GM23338 (cell line): ENCODE results near the gene FOXP4. TPM values are rescaled to one million over a fixed set of nuclear protein-coding genes. Genes with fewer than 3 reads are reported as not detected.

Experiments
- ATAC-seq: fragments of 200-7000 bp; cut with Tn5 transposase; 3 replicates; pipeline ENCODE4 v1.9.1; 2020
- DNase-seq: peaks from one replicate; pipeline ENCODE4 v3.0.0-alpha.2; 2015; ENCODE audit warnings: low spot score
- H2AFZ ChIP-seq: fragments of 200-600 bp; sonication (generic); 2 replicates; pipeline ENCODE4 v1.8.0; 2016; ENCODE audit warnings: antibody characterized with exemption, mild to moderate bottlenecking, moderate library complexity
- H3F3A ChIP-seq: fragments of 200-600 bp; sonication (generic); replicated peaks from 2 replicates; pipeline ENCODE4 v1.8.0; 2017; ENCODE audit warnings: antibody characterized with exemption, mixed run types, low read depth
- H3K27ac ChIP-seq: fragments of 200-600 bp; sonication (generic); 2 replicates; pipeline ENCODE4 v1.6.1; 2016; ENCODE audit warnings: low read depth
- H3K27me3 ChIP-seq: fragments of 200-600 bp; sonication (generic); 2 replicates; pipeline ENCODE4 v1.8.0; 2016; ENCODE audit warnings: mild to moderate bottlenecking, mixed run types, moderate library complexity; ENCODE audit not compliant: insufficient read depth
- H3K36me3 ChIP-seq: fragments of 200-600 bp; sonication (generic); 2 replicates; pipeline ENCODE4 v1.8.0; 2016; ENCODE audit warnings: mild to moderate bottlenecking; ENCODE audit not compliant: insufficient read depth
- H3K4me1 ChIP-seq: fragments of 200-600 bp; sonication (generic); 2 replicates; pipeline ENCODE4 v1.8.0; 2016; ENCODE audit warnings: mild to moderate bottlenecking, moderate library complexity; ENCODE audit not compliant: insufficient read depth
- H3K4me2 ChIP-seq: fragments of 200-600 bp; sonication (generic); 2 replicates; pipeline ENCODE4 v1.7.1; 2017; ENCODE audit warnings: mixed run types
- H3K4me3 ChIP-seq: fragments of 200-600 bp; sonication (generic); 2 replicates; pipeline ENCODE4 v1.6.1; 2016; ENCODE audit warnings: mixed run types
- H3K79me2 ChIP-seq: fragments of 200-600 bp; sonication (generic); replicated peaks from 2 replicates; pipeline ENCODE4 v1.8.0; 2017; ENCODE audit warnings: mild to moderate bottlenecking; ENCODE audit not compliant: insufficient read depth
- H3K9me2 ChIP-seq: fragments of 200-600 bp; sonication (generic); 2 replicates; pipeline ENCODE4 v1.8.0; 2017; ENCODE audit not compliant: insufficient read depth
- H4K20me1 ChIP-seq: fragments of 200-600 bp; sonication (generic); replicated peaks from 2 replicates; pipeline ENCODE4 v1.8.0; 2017; ENCODE audit warnings: mild to moderate bottlenecking; ENCODE audit not compliant: insufficient read depth
- H3K27ac Mint-ChIP-seq: 2 replicates; pipeline ENCODE4 v1.8.0; 2020; ENCODE audit warnings: inconsistent platforms, mild to moderate bottlenecking, moderate library complexity, mixed read lengths
- H3K27me3 Mint-ChIP-seq: 3 replicates; pipeline ENCODE4 v1.8.0; 2022; ENCODE audit warnings: low read depth, mild to moderate bottlenecking, moderate library complexity, mixed read lengths, inconsistent platforms; ENCODE audit not compliant: insufficient read depth, poor library complexity
- H3K36me3 Mint-ChIP-seq: 3 replicates; pipeline ENCODE4 v1.8.0; 2021; ENCODE audit warnings: low read depth, mild to moderate bottlenecking, inconsistent platforms, moderate library complexity, mixed read lengths
- H3K4me1 Mint-ChIP-seq: 3 replicates; pipeline ENCODE4 v1.8.0; 2020; ENCODE audit warnings: mild to moderate bottlenecking, inconsistent platforms, mixed read lengths
- H3K4me3 Mint-ChIP-seq: 3 replicates; pipeline ENCODE4 v1.8.0; 2021; ENCODE audit warnings: moderate library complexity, mild to moderate bottlenecking, inconsistent platforms, mixed read lengths
- H3K9me3 Mint-ChIP-seq: 3 replicates; pipeline ENCODE4 v1.8.0; 2020; ENCODE audit warnings: moderate library complexity, mild to moderate bottlenecking, inconsistent platforms, mixed read lengths
- CREB1 ChIP-seq: fragments of 250-450 bp; sonication (Bioruptor Pico); IDR thresholded peaks from 2 replicates; pipeline ENCODE4 v1.5.0; 2020; ENCODE audit warnings: low read depth, mild to moderate bottlenecking, moderate library complexity
- EZH2 ChIP-seq: fragments of 200-600 bp; sonication (generic); IDR thresholded peaks from one replicate; pipeline ENCODE4 v1.8.0; 2017; ENCODE audit warnings: antibody characterized with exemption, mild to moderate bottlenecking, low read depth; ENCODE audit not compliant: unreplicated experiment
- EZH2phosphoT487 ChIP-seq: fragments of 200-600 bp; sonication (generic); IDR thresholded peaks from one replicate; pipeline ENCODE4 v1.8.1; 2018; ENCODE audit warnings: antibody characterized with exemption; ENCODE audit not compliant: unreplicated experiment
- NANOG ChIP-seq: IDR thresholded peaks from 2 replicates; pipeline ENCODE4 v1.6.1; 2016; ENCODE audit warnings: antibody characterized with exemption, borderline replicate concordance
- polyA plus RNA-seq: library from polyadenylated mRNA; unstranded; fragments of >200 nt; fragmentation: Nextera tagmentation; extraction: Ambion mirVana; gene quantifications from 2 replicates; pipeline ENCODE4 v1.2.1, GENCODE V29; 2016
- total RNA-seq: library from RNA; depleted of rRNA; stranded (reverse); fragments of >200 nt; shearing (Covaris generic); gene quantifications from 2 replicates; pipeline ENCODE4 v1.2.3, GENCODE V29; 2014
- TF ChIP-seq, protein P1 (sequence below): fragments of 250-450 bp; sonication (Bioruptor Pico); IDR thresholded peaks from 2 replicates; pipeline ENCODE4 v1.5.0; 2020; ENCODE audit warnings: mild to moderate bottlenecking, moderate library complexity
- TF ChIP-seq, protein P2 (sequence below), 2 experiments: fragments of 200-600 bp in 1 of 2; sonication (generic) in 1 of 2; conservative IDR thresholded peaks; 2 replicates each; pipeline versions ENCODE4 v1.5.1 to v1.6.1; 2016 to 2017; ENCODE audit warnings: antibody characterized with exemption in 2 of 2, low read depth in 2 of 2, mild to moderate bottlenecking in 2 of 2, moderate library complexity in 1 of 2
- TF ChIP-seq, protein P3 (sequence below): IDR thresholded peaks from 2 replicates; pipeline ENCODE4 v1.6.1; 2016; ENCODE audit warnings: antibody characterized with exemption

The FOXP4 gene
- total and polyA plus RNA-seq, 2 experiments from 2014 or later, result 5.1 to 13.5 TPM

DNA sequence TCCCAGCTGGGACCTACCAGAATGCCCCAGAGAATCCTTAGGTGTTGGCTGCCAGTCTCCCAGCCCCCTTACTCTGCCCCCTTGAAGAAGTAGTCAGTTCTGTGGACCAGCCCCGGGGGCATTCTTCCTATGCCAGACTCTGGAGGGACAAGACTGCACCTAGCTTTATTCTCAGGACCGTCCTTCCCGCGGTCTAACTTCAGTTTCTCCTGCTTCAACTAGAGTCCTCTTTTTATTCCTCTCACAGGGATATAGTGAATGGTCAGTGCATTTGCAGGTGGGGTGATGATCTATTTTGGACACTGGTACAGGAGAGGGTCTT lies 56.2 kb downstream of the FOXP4 start (continued):
- TF ChIP-seq, protein P1, sequence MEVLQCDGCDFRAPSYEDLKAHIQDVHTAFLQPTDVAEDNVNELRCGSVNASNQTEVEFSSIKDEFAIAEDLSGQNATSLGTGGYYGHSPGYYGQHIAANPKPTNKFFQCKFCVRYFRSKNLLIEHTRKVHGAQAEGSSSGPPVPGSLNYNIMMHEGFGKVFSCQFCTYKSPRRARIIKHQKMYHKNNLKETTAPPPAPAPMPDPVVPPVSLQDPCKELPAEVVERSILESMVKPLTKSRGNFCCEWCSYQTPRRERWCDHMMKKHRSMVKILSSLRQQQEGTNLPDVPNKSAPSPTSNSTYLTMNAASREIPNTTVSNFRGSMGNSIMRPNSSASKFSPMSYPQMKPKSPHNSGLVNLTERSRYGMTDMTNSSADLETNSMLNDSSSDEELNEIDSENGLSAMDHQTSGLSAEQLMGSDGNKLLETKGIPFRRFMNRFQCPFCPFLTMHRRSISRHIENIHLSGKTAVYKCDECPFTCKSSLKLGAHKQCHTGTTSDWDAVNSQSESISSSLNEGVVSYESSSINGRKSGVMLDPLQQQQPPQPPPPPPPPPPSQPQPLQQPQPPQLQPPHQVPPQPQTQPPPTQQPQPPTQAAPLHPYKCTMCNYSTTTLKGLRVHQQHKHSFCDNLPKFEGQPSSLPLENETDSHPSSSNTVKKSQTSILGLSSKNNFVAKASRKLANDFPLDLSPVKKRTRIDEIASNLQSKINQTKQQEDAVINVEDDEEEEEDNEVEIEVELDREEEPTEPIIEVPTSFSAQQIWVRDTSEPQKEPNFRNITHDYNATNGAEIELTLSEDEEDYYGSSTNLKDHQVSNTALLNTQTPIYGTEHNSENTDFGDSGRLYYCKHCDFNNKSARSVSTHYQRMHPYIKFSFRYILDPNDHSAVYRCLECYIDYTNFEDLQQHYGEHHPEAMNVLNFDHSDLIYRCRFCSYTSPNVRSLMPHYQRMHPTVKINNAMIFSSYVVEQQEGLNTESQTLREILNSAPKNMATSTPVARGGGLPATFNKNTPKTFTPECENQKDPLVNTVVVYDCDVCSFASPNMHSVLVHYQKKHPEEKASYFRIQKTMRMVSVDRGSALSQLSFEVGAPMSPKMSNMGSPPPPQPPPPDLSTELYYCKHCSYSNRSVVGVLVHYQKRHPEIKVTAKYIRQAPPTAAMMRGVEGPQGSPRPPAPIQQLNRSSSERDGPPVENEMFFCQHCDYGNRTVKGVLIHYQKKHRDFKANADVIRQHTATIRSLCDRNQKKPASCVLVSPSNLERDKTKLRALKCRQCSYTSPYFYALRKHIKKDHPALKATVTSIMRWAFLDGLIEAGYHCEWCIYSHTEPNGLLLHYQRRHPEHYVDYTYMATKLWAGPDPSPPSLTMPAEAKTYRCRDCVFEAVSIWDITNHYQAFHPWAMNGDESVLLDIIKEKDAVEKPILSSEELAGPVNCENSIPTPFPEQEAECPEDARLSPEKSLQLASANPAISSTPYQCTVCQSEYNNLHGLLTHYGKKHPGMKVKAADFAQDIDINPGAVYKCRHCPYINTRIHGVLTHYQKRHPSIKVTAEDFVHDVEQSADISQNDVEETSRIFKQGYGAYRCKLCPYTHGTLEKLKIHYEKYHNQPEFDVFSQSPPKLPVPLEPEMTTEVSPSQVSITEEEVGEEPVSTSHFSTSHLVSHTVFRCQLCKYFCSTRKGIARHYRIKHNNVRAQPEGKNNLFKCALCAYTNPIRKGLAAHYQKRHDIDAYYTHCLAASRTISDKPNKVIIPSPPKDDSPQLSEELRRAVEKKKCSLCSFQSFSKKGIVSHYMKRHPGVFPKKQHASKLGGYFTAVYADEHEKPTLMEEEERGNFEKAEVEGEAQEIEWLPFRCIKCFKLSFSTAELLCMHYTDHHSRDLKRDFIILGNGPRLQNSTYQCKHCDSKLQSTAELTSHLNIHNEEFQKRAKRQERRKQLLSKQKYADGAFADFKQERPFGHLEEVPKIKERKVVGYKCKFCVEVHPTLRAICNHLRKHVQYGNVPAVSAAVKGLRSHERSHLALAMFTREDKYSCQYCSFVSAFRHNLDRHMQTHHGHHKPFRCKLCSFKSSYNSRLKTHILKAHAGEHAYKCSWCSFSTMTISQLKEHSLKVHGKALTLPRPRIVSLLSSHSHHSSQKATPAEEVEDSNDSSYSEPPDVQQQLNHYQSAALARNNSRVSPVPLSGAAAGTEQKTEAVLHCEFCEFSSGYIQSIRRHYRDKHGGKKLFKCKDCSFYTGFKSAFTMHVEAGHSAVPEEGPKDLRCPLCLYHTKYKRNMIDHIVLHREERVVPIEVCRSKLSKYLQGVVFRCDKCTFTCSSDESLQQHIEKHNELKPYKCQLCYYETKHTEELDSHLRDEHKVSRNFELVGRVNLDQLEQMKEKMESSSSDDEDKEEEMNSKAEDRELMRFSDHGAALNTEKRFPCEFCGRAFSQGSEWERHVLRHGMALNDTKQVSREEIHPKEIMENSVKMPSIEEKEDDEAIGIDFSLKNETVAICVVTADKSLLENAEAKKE, result no peak
- TF ChIP-seq CREB1 (no peak), EZH2phosphoT487 (no peak), EZH2 (no peak), NANOG (no peak)

DNA sequence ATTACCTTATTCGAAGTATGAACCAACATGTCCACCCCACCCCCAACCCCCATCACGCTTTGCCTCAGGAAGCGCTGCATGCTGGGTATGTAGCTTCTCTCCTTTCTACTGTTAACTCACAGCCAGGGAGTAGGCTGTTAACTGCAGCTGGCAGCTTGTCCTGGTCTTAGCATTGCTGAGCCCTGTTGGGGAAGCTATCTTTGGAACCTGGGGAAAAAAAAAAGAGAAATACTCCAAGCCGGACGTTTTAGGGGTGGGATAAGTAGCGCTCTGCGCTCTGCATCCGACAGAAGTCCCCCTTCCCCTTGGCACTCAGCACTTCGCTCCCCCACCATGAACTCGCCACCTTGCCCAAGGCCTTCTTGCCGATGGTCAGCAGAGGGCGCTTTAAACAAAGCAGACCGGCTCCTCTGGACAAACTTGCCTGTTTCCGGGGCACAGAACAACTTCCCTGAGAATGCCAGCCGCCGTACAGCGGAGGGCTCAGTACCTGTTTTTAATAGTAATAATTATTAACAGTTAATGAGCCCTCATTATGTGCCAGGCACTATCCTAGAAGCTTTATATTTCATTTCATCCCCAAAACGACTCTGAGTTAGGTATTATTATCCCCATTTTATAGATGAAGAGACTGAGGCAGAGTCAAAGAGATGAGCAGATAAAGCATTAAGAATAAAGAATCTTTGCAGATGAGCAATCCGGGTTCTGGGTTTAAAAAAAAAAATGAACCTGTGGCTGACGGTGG lies 56.9 kb downstream of the FOXP4 start:
- Histone ChIP-seq H3K79me2 (no peaks in the 10 kb centered on the region), H4K20me1 (no peaks in the 10 kb centered on the region), H3K9me2 (no peaks in the 10 kb centered on the region), H3K36me3 (no peaks in the 10 kb centered on the region), H3K27me3 (peaks cover 10% of the 10 kb centered on the region), H3K4me1 (peaks cover 30% of the 10 kb centered on the region), H3K4me3 (peak overlapping the region; percentile 54), H2AFZ (no peak overlapping the region), H3F3A (peaks cover 5% of the 10 kb centered on the region; the same call in 1 of the 2 replicates), H3K27ac (no peak overlapping the region), H3K4me2 (peak overlapping the region; percentile 80)
- Mint-ChIP-seq H3K27ac (no peak overlapping the region), H3K9me3 (no peaks in the 10 kb centered on the region; the same call in 2 of the 3 replicates), H3K27me3 (peaks cover 40% of the 10 kb centered on the region), H3K4me3 (peak overlapping the region; percentile 75), H3K4me1 (peaks cover 39% of the 10 kb centered on the region), H3K36me3 (no peaks in the 10 kb centered on the region)
- DNase-seq (peak; percentile 92), ATAC-seq (peak; percentile 61)
- TF ChIP-seq, protein P2, sequence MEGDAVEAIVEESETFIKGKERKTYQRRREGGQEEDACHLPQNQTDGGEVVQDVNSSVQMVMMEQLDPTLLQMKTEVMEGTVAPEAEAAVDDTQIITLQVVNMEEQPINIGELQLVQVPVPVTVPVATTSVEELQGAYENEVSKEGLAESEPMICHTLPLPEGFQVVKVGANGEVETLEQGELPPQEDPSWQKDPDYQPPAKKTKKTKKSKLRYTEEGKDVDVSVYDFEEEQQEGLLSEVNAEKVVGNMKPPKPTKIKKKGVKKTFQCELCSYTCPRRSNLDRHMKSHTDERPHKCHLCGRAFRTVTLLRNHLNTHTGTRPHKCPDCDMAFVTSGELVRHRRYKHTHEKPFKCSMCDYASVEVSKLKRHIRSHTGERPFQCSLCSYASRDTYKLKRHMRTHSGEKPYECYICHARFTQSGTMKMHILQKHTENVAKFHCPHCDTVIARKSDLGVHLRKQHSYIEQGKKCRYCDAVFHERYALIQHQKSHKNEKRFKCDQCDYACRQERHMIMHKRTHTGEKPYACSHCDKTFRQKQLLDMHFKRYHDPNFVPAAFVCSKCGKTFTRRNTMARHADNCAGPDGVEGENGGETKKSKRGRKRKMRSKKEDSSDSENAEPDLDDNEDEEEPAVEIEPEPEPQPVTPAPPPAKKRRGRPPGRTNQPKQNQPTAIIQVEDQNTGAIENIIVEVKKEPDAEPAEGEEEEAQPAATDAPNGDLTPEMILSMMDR (conservative IDR thresholded peaks at IDR 0.05; ENCODE audit: low read depth in 2 of 2), result peak; percentile 96
- TF ChIP-seq, protein P3, sequence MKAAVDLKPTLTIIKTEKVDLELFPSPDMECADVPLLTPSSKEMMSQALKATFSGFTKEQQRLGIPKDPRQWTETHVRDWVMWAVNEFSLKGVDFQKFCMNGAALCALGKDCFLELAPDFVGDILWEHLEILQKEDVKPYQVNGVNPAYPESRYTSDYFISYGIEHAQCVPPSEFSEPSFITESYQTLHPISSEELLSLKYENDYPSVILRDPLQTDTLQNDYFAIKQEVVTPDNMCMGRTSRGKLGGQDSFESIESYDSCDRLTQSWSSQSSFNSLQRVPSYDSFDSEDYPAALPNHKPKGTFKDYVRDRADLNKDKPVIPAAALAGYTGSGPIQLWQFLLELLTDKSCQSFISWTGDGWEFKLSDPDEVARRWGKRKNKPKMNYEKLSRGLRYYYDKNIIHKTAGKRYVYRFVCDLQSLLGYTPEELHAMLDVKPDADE, result no peak
